Lower leg skin (tissue), 3 donors: ENCODE data around the gene SCAMP5.

ENCODE experiments used
- CTCF ChIP-seq, 3 donors: fragments of 450-650 bp; IDR thresholded peaks; one replicate each; pipeline ENCODE4 v1.5.1; 2016; ENCODE audit warnings: antibody characterized with exemption in 3 of 3, mild to moderate bottlenecking in 3 of 3, moderate library complexity in 2 of 3
- POLR2A ChIP-seq, 2 donors: fragments of 450-650 bp; IDR thresholded peaks; one replicate each; pipeline ENCODE4 v1.6.1; 2016 to 2017; ENCODE audit warnings: antibody characterized with exemption in 2 of 2, mild to moderate bottlenecking in 1 of 2, moderate library complexity in 1 of 2

- TF ChIP-seq POLR2A (IDR thresholded peaks at IDR 0.05): no peak
- TF ChIP-seq CTCF (IDR thresholded peaks at IDR 0.05): no peak
These were observed 67.3 kb downstream of the SCAMP5 start for GRCh38 chr15:75062706-75063105.
